ENCODE measurements around the gene SP1. TPM values are rescaled to one million over a fixed set of nuclear protein-coding genes. Genes with fewer than 3 reads are reported as not detected.
"Not testable (repeated sequence)": the region's sequence is repeated elsewhere in the genome, so short reads cannot be mapped to it uniquely, and the experiment has no call there.

SP1 gene
- total RNA-seq: 57.3 and 63.9 TPM in 2 replicates

- Histone ChIP-seq H3K36me3 (ENCODE audit: control insufficient read depth, insufficient read depth, low read length) (peaks cover 3% of the 10 kb centered on the region), H3K27me3 (ENCODE audit: control insufficient read depth, insufficient read depth, low read length) (no peaks in the 10 kb centered on the region), H3K4me3 (ENCODE audit: low read depth, low read length) (peak within 1 kb of the TSS; percentile 60)
- TF ChIP-seq, protein P1, sequence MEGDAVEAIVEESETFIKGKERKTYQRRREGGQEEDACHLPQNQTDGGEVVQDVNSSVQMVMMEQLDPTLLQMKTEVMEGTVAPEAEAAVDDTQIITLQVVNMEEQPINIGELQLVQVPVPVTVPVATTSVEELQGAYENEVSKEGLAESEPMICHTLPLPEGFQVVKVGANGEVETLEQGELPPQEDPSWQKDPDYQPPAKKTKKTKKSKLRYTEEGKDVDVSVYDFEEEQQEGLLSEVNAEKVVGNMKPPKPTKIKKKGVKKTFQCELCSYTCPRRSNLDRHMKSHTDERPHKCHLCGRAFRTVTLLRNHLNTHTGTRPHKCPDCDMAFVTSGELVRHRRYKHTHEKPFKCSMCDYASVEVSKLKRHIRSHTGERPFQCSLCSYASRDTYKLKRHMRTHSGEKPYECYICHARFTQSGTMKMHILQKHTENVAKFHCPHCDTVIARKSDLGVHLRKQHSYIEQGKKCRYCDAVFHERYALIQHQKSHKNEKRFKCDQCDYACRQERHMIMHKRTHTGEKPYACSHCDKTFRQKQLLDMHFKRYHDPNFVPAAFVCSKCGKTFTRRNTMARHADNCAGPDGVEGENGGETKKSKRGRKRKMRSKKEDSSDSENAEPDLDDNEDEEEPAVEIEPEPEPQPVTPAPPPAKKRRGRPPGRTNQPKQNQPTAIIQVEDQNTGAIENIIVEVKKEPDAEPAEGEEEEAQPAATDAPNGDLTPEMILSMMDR (IDR thresholded peaks at IDR 0.05; ENCODE audit: insufficient read depth, low read length, poor library complexity, severe bottlenecking): no peak
- no peak for DNase-seq (ENCODE audit: low read depth)
These were observed at the start of gene SP1 for GRCh38 chr12:53380104-53380793. Gene SP1, plus strand, starts transcription at chr12:53380176. Its CDS starts 116 bp downstream, at chr12:53380292.

GRCh38 chr12:53330671-53331070 is 49.3 kb upstream of the SP1 start:
- TF ChIP-seq, protein P1 (IDR thresholded peaks at IDR 0.05; ENCODE audit: insufficient read depth, low read length, poor library complexity, severe bottlenecking): no peak
- Histone ChIP-seq H3K36me3 (ENCODE audit: control insufficient read depth, insufficient read depth, low read length) (no peaks in the 10 kb centered on the region), H3K27me3 (ENCODE audit: control insufficient read depth, insufficient read depth, low read length) (peaks cover 25% of the 10 kb centered on the region), H3K4me3 (ENCODE audit: low read depth, low read length) (no peak overlapping the region)
- no peak for DNase-seq (ENCODE audit: low read depth)

DNA sequence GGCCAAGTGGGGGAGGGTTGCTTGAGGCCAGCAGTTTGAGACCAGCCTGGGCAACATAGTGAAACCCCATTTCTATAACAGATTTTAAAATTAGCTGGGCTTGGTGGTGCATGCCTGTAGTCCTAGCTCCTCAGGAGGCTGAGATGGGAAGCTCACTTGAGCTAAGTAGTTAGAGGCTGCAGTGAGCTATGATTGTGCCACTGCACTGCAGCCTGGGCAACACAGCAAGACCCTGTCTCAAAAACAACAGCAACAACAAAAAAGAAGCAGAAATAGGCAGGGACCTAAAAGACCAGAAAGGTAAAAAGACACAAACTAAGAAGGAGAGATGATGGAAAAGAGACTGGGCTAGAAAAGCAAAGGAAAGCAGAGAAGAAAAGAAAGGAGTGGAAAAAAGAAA is 47.6 kb upstream of the SP1 start:
- H3K36me3 ChIP-seq (ENCODE audit: control insufficient read depth, insufficient read depth, low read length); H3K4me3 ChIP-seq (ENCODE audit: low read depth, low read length); DNase-seq (ENCODE audit: low read depth): not testable (repeated sequence)
- peaks cover 37% of the 10 kb centered on the region for H3K27me3 ChIP-seq (ENCODE audit: control insufficient read depth, insufficient read depth, low read length)

DNA sequence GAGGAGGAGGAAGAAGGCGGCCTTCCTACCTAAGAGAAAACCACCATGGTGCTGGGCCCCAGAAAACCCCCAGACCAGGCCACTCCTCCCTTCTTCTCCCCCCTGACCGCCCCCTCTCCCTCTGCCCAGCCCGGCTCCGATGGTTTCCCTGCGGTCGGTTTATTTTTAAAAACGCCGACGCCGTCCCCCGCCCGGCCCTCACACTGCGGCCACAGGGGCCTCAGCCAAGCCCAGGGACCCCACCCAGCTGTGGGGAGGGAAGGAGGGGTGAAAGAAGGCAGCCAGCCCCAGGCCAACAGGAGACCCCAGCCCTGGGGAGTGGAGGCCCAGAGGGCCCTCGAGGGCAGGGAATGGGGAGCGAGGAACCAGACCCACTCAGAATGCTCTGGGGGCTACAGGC is 47.2 kb upstream of the SP1 start:
- no peak for DNase-seq (ENCODE audit: low read depth)
- H3K27me3 ChIP-seq (ENCODE audit: control insufficient read depth, insufficient read depth, low read length): peaks cover 41% of the 10 kb centered on the region
- no peaks in the 10 kb centered on the region for H3K36me3 ChIP-seq (ENCODE audit: control insufficient read depth, insufficient read depth, low read length)

DNA sequence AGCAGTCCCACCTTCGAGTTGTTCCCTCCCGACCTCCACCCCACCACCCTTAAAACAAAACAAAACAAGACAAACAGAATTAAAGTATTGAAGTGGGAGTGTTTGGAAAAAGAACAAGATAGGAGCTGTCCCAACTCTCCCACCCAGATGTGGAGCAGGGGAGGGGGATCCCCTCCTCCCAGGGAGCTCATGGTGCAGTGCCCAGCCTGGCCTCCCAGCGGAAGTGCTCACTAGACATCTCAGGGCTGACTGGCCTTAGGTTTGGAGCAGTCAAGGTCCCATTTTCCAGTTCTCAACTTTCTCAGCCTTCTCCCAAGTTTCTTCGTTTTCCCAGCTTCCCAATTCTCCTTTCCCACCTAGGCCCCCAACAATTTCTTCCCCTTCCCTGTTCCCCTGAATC is 46.7 kb upstream of the SP1 start:
- H3K4me3 ChIP-seq (ENCODE audit: low read depth, low read length): no peak overlapping the region
- no peaks in the 10 kb centered on the region for H3K36me3 ChIP-seq (ENCODE audit: control insufficient read depth, insufficient read depth, low read length)
- H3K27me3 ChIP-seq (ENCODE audit: control insufficient read depth, insufficient read depth, low read length): peaks cover 40% of the 10 kb centered on the region
- TF ChIP-seq, protein P1 (IDR thresholded peaks at IDR 0.05; ENCODE audit: insufficient read depth, low read length, poor library complexity, severe bottlenecking): no peak
- no peak for DNase-seq (ENCODE audit: low read depth)

More for the DNA sequence above, 47.2 kb upstream of the SP1 start:
- no peak overlapping the region for H3K4me3 ChIP-seq (ENCODE audit: low read depth, low read length)
- TF ChIP-seq, protein P1 (IDR thresholded peaks at IDR 0.05; ENCODE audit: insufficient read depth, low read length, poor library complexity, severe bottlenecking): no peak

DNA sequence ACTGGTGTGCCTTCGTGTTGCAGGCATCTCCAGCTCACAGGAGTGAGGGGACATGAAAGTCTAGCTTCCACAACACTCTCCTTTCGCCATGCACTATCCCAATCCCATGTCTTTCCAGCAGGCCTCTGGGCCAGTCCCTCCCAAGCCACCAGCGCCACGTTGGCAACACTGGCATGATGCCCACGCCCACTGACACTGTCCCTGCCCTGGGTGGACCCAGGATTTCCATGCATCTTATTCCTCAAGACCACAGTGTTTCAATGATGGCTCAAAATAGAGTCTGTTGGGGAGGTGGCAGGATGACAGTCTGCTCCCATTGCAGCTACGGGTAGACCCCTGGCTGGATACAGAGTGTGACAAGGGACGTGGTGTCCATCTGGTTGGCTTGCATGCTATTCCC is 46.1 kb upstream of the SP1 start:
- Histone ChIP-seq H3K27me3 (ENCODE audit: control insufficient read depth, insufficient read depth, low read length) (peaks cover 39% of the 10 kb centered on the region), H3K36me3 (ENCODE audit: control insufficient read depth, insufficient read depth, low read length) (no peaks in the 10 kb centered on the region), H3K4me3 (ENCODE audit: low read depth, low read length) (no peak overlapping the region)
- no peak for DNase-seq (ENCODE audit: low read depth)
- TF ChIP-seq, protein P1 (IDR thresholded peaks at IDR 0.05; ENCODE audit: insufficient read depth, low read length, poor library complexity, severe bottlenecking): no peak
